ENCODE data around the gene CYP26B1. TPM values are rescaled to one million over a fixed set of nuclear protein-coding genes. Genes with fewer than 3 reads are reported as not detected.

The CYP26B1 gene
- polyA plus RNA-seq, 1 donor (not counting 4 experiments of a cell fraction or from before 2014, with no cell fraction given): 1.2 TPM

DNA sequence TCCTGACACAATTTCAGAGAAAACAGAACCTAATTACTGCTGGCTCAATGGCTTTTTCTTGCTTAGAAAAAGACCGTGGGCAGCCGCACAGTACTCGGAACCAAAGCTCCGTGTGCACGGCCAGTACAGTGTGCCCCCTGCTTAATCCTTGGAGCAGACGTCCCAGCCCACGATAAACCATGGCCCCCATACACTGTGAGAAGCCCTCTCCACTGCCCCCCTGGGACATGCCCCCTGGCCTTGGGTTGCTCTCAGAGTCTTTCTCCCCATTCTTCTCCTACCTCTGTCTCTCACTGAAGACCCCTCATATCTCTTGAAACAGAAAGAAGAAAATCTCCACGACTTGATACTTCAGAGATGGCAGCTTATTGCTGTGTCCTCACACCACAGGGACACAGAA lies 44.0 kb downstream of the CYP26B1 start:
- Histone ChIP-seq H3K36me3 (ENCODE audit: control insufficient read depth in 2 of 2, extremely low read depth in 1 of 2, insufficient read depth in 2 of 2, low read length in 2 of 2) (no peaks in the 10 kb centered on the region), H3K9ac (ENCODE audit: control insufficient read depth, extremely low read depth, insufficient read depth, low read length) (no peak overlapping the region), H3K4me1 (ENCODE audit: control insufficient read depth, extremely low read depth, insufficient read depth, low read length) (peaks cover 16% of the 10 kb centered on the region), H3K4me3 (ENCODE audit: control insufficient read depth in 2 of 3, extremely low read depth in 1 of 3, insufficient read depth in 2 of 3, low read depth in 1 of 3, low read length in 3 of 3) (no peak overlapping the region), H3K9me1 (ENCODE audit: control insufficient read depth, extremely low read depth, insufficient read depth, low read length) (no peaks in the 10 kb centered on the region), H4K20me1 (ENCODE audit: control insufficient read depth, extremely low read depth, insufficient read depth, low read length) (no peaks in the 10 kb centered on the region), H3K27ac (ENCODE audit: control insufficient read depth, insufficient read depth, low read length) (no peak overlapping the region), H3K9me3 (ENCODE audit: control insufficient read depth, low read depth, low read length) (no peaks in the 10 kb centered on the region), H3K79me2 (ENCODE audit: control insufficient read depth, insufficient read depth, low read length) (no peaks in the 10 kb centered on the region), H3K4me2 (ENCODE audit: control insufficient read depth, extremely low read depth, insufficient read depth, low read depth, low read length) (no peak overlapping the region), H3K27me3 (ENCODE audit: control insufficient read depth, extremely low read depth, insufficient read depth, low read length) (no peaks in the 10 kb centered on the region), H2AFZ (ENCODE audit: control insufficient read depth, low read length) (no peak overlapping the region)
- dilution Hi-C loops (cut with MboI; ENCODE audit: extremely low pct_ligation_motif_present, low sequenced_read_pairs): no loop called here
- FAIRE-seq: no peak
- TF ChIP-seq EZH2 (IDR thresholded peaks at IDR 0.05; ENCODE audit: low read length): no peak
- TF ChIP-seq, protein P1, sequence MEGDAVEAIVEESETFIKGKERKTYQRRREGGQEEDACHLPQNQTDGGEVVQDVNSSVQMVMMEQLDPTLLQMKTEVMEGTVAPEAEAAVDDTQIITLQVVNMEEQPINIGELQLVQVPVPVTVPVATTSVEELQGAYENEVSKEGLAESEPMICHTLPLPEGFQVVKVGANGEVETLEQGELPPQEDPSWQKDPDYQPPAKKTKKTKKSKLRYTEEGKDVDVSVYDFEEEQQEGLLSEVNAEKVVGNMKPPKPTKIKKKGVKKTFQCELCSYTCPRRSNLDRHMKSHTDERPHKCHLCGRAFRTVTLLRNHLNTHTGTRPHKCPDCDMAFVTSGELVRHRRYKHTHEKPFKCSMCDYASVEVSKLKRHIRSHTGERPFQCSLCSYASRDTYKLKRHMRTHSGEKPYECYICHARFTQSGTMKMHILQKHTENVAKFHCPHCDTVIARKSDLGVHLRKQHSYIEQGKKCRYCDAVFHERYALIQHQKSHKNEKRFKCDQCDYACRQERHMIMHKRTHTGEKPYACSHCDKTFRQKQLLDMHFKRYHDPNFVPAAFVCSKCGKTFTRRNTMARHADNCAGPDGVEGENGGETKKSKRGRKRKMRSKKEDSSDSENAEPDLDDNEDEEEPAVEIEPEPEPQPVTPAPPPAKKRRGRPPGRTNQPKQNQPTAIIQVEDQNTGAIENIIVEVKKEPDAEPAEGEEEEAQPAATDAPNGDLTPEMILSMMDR (optimal IDR thresholded peaks at IDR 0.05 in 1 of 3, IDR thresholded peaks at IDR 0.05 in 1 of 3, conservative IDR thresholded peaks at IDR 0.05 in 1 of 3; ENCODE audit: extremely low read depth in 1 of 3, insufficient read depth in 2 of 3, low read length in 3 of 3): no peak
- no peak for DNase-seq (ENCODE audit: low read depth, low spot score)

DNA sequence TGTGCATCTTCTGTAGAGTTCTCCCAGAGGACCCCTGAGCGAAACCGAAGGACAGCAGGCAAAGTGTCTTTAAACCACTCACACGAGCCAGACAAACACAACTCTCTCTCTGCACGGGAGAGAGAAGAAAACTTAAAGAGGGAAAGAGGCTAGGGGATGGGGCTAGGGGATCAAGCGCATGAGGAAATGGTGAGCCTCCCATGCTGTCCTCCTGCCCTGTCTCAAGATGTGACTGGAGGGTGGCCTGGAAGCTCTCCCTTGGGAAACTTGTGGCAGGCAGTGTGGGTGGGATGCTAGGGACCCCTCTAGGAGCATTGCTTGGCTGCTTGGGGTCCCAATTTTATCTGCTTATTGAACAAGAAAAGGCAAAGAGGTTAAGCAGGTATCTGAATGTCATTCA lies 44.5 kb downstream of the CYP26B1 start:
- no peaks in the 10 kb centered on the region for H3K27me3 ChIP-seq (ENCODE audit: control insufficient read depth, extremely low read depth, insufficient read depth, low read length)
- FAIRE-seq (no peak), DNase-seq (ENCODE audit: low read depth, low spot score) (no peak)
- H3K36me3 ChIP-seq (ENCODE audit: control insufficient read depth in 2 of 2, extremely low read depth in 1 of 2, insufficient read depth in 2 of 2, low read length in 2 of 2): no peaks in the 10 kb centered on the region
- no peaks in the 10 kb centered on the region for H3K9me1 ChIP-seq (ENCODE audit: control insufficient read depth, extremely low read depth, insufficient read depth, low read length)
- no peak overlapping the region for H3K4me2 ChIP-seq (ENCODE audit: control insufficient read depth, extremely low read depth, insufficient read depth, low read depth, low read length)
- H3K9ac ChIP-seq (ENCODE audit: control insufficient read depth, extremely low read depth, insufficient read depth, low read length): no peak overlapping the region
- no peak overlapping the region for H3K4me3 ChIP-seq (ENCODE audit: control insufficient read depth in 2 of 3, extremely low read depth in 1 of 3, insufficient read depth in 2 of 3, low read depth in 1 of 3, low read length in 3 of 3)
- H2AFZ ChIP-seq (ENCODE audit: control insufficient read depth, low read length): no peak overlapping the region
- dilution Hi-C loops (cut with MboI; ENCODE audit: extremely low pct_ligation_motif_present, low sequenced_read_pairs): no loop called here
- no peaks in the 10 kb centered on the region for H3K79me2 ChIP-seq (ENCODE audit: control insufficient read depth, insufficient read depth, low read length)
- H3K9me3 ChIP-seq (ENCODE audit: control insufficient read depth, low read depth, low read length): no peaks in the 10 kb centered on the region
- no peaks in the 10 kb centered on the region for H4K20me1 ChIP-seq (ENCODE audit: control insufficient read depth, extremely low read depth, insufficient read depth, low read length)
- no peak for TF ChIP-seq EZH2 (IDR thresholded peaks at IDR 0.05; ENCODE audit: low read length)
- TF ChIP-seq, protein P1 (optimal IDR thresholded peaks at IDR 0.05 in 1 of 3, IDR thresholded peaks at IDR 0.05 in 1 of 3, conservative IDR thresholded peaks at IDR 0.05 in 1 of 3; ENCODE audit: extremely low read depth in 1 of 3, insufficient read depth in 2 of 3, low read length in 3 of 3): no peak
- H3K4me1 ChIP-seq (ENCODE audit: control insufficient read depth, extremely low read depth, insufficient read depth, low read length): peaks cover 12% of the 10 kb centered on the region
- no peak overlapping the region for H3K27ac ChIP-seq (ENCODE audit: control insufficient read depth, insufficient read depth, low read length)

Data from keratinocyte (primary cell).